GM18499 (cell line): ENCODE results near the gene RTN4RL2.

ENCODE experiments used
- ATAC-seq: cut with Tn5 transposase; IDR thresholded peaks from one replicate; pipeline ENCODE4 v1.9.1; 2021; ENCODE audit warnings: moderate number of reproducible peaks; ENCODE audit not compliant: insufficient read depth, unreplicated experiment

Gene RTN4RL2

DNA sequence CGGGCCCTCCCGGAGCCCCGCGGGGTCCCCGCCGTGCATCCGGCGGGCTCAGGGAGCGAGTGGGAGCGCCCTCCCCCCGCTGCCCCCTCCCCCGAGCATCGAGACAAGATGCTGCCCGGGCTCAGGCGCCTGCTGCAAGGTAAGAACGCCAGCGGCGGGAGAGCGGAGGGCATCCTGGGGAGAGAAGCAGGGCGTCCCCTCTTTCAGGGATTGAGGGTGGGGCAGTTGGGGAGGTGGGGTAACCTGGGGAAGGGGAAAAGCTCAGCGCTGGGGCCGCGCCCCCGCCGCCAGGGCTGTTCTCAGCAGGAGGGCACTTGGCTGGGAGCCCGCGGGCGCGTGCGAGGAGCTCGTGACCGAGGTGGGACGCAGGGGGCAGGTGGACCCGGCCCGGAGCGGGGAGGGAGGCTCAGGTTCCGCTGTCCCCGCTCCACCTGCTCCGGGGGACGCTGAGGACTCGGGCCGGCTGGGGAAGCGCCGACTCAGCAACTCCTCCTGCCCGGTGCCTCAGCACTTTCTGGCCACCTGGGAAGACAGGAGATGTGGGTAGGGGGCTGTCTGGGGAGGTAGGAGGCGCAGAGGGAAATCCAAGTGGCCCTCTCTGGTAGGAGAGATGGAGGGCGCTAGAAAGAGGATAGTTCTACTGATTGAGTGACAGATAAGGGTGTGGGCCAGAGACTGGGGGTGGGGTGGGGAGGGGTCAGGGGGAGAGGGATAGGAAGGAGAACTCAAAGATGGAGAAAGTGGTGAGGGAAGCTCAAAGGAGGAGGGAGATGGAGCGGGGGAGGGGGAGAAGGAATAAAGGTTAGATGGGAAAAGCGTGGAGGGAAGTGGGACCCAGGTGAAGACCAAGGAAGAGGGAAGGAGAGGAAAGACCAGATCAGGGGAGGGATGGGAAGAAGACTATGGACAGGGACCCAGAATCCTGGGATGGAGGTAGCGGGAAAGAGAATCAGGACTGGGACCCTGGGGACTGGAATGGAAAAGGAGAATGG is 726 bp downstream of the RTN4RL2 start:
- ATAC-seq, result no peak

DNA sequence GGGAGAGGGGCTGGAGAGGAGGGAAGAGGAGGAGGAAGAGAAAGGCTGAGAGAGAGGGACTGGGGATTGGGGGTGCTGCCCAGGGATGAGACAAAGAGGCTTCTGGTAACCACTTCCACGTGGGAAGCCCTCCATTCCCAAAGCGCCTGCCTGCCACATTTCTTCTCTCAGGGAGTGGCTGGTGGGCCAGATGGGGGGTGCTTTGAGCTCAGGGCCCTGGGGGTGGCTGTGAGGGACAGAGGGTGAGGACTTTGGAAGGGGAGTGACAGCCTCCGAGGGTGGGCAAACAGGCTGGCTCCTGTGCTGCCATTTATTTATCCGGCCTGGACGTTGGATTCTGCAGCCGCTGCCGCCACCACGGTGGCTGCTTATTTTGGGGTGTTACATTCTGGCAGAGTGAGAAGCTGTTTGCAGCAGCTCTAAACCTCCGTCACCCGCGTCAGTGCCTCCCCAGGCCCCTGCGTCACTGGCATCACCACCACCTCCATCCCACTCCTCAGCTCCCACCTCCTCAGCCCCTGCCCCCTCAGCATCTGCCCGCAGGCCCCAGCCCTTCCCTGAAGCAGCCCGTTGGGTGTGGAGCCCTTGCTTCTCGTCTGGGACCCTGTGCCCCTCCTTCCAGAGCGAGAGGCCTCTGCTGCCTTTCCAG is 1.6 kb downstream of the RTN4RL2 start:
- ATAC-seq, result no peak

DNA sequence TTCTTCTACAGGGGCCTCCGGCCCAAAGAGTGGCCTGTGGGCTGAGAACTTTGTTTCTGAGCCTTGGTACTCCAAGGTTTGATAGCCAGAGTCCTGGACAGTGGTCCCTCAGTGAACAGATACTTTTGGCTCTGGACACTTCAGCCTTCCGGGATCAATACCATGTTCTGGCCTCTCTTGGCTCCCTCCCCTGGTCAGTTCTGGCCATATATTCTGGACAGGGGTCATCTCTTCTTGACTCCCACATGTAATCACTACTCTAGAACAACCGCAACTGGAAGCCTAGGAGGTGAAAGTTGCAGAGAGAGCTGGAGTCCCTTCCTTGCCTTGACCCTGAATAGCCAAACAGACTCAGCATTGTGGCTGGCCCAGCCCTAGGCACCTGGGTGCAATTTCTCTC is 2.3 kb downstream of the RTN4RL2 start:
- no peak for ATAC-seq

DNA sequence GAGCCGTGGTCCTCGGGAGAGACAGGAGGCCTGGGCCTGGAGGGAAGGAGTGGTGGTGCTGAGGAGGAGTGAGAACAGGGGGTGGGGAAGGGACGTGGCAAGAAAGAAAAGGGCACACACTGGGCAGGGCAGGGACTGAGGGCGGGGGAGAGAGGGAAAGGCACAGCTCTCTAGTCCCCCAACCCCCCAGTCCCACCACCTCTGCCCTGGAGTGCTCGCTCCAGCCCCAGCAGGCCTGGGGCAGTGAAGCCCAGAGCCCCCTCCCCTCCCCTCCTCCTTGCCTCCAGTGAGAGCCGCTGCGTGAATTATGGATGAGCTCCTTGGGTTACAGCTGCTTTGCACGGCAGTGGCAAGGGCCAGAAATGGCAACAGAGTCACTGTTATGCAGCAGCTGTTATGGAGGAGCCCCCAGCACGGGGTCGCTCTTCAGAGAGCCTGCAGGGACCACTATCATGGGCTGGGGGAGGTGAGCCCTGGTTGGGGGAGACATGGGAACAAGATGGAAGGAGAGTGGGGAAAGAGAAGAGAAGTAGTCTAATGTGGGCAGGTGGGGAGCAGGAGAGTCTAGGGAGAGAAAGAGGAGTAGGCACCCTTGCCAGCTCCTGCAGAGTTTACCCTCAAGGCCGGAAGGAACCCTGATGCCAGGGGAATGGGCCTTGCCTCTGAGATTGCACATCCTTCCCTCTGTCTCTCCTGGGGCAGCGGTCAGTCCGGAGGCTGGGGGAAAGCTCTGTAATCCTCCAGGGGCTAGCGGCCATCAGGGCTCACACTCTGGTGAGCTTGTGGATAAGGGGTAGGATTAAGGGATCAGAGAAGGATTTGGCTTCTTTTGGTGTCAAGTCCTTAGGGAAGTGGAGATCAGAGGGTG is 3.6 kb downstream of the RTN4RL2 start:
- no peak for ATAC-seq

DNA sequence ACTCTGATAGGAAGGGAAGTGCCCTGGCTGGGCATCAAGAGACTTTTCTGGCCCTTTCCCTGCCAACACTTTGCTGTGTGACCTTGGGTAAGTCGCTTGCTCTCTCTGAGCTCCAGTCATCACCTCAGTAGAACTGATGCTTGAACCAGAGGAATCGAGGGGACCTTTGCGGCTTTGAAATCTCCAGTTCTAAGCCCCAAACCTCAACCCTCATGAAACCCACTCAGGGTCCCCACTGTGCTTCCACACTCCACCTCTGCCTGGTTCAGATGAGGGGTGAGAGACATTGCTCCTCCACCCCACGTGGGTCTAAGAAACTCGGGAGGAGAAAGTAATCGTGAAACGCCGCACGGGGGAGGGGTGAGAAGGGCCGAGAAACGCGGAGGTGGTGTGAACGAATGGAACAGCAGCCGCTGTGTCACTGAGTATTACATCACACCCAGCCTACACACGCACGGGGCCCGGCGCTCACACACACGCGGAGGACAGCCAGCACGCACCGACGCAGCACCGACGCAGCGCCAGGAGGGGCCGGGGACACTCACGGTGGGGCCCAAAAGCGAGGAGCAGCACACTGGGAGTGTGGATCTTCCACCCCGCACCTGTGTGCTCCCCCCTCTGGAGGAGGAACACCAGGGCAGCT is 4.3 kb downstream of the RTN4RL2 start:
- no peak for ATAC-seq

DNA sequence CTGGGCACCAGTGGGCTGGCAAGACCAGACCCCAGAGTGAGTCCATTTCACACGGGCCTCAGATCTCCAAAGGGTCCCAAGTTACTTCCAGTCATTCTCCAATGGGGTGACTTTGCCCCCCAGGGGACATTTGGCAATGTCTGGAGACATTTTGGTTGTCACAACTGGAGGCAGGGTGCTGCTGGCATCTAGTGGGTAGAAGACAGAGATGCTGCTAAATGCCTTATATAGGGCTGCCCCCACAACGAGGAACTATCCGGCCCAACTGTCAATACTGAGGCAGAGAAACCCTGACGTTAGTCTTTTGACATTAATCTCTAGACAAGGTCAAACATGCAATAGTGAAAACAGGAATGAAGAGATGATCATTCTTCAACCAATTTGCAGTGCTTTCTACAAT is 6.4 kb downstream of the RTN4RL2 start:
- ATAC-seq, result no peak

DNA sequence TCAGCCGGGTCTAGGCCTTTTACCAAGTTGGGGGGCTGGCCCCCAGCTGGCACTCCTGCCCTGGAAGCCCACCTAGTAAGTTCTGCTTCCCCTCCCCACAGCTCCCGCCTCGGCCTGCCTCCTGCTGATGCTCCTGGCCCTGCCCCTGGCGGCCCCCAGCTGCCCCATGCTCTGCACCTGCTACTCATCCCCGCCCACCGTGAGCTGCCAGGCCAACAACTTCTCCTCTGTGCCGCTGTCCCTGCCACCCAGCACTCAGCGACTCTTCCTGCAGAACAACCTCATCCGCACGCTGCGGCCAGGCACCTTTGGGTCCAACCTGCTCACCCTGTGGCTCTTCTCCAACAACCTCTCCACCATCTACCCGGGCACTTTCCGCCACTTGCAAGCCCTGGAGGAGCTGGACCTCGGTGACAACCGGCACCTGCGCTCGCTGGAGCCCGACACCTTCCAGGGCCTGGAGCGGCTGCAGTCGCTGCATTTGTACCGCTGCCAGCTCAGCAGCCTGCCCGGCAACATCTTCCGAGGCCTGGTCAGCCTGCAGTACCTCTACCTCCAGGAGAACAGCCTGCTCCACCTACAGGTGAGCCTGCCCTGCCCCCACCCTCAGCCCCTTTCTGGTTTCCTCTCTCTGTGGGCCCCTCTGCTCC is 7.3 kb downstream of the RTN4RL2 start:
- no peak for ATAC-seq

DNA sequence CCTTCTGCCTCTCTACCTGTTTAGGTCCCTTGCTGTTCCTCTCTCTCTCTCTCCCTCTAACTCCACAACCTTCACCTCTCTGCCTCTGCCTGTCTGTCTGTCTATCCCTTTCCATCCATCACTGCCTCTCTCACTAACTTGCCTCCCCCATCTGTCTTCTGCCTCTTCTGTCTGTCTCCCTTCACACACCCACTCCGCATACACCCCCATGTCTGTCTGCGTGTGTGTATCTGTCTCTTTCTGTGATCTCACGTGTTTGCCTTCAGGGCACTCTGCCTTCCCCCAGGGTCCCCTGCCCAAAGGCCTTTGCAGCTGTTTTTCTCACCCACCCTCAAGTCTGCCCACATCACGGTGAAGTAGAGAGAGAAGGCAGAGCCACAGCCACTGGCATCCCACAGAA is 7.9 kb downstream of the RTN4RL2 start:
- ATAC-seq, result no peak

DNA sequence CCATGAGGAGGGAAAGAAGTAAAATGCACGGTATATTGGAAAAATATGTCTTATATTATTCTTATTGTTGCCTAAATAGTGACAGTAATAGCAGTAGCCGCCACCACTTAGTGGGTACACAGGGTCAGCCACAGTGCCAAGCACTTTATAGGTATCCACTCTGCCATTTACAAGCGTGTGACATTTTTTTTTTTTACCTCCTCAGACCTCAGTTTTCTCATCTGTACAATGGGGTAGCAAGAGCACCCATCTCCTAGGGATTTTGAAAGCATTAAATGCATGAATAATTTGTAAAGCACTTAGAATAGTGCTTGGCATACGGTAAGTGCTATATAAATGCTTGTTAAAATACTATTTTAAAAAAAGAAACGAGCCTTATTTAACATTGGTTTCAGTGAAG is 8.9 kb downstream of the RTN4RL2 start:
- ATAC-seq, result no peak

DNA sequence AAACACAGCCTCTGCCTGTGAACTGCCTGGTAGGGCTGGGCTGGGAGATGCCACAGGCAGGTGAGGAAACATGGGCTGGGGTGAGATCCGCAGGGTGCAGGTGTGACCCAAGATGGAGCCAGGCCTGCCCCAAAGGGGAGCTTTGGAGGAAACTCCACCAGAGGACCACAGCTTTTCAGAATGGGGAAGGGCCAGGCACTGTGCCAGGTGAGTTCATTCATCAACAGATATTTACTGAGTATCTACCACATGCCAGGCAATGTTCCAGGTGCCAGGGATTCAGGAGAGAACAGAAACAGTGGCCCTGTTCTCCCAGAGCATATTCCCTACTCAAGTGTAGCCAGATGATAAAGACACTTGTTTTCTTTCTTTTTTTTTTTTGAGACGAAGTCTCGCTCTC is 11.2 kb downstream of the RTN4RL2 start:
- no peak for ATAC-seq

DNA sequence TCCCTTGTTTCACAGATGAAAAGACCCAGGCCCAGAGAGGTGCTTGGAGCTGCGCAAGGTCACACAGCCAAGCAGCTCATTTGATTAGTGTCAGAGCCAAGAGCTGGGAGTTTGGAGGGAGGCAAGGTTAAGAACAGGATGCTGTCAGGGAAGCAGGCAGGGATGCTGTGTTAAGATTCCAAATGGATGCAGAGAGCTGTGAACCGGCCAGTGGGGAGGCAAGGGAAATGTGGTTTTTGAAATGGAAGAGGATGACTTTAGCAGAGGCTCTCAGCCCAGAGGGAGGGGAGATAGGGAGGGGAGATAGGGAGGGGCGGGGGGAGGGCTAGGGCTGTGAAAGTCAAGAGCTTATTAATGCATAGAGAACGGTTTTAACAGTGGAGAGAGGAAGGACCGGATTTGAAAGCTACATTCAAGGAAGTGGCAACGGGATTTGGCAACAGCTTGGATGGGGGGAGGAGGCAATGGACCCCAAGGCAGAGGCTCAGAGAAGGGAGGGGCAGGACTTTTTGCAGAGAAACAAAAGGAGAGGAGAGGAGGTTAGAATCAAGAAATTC is 13.0 kb downstream of the RTN4RL2 start:
- no peak for ATAC-seq

DNA sequence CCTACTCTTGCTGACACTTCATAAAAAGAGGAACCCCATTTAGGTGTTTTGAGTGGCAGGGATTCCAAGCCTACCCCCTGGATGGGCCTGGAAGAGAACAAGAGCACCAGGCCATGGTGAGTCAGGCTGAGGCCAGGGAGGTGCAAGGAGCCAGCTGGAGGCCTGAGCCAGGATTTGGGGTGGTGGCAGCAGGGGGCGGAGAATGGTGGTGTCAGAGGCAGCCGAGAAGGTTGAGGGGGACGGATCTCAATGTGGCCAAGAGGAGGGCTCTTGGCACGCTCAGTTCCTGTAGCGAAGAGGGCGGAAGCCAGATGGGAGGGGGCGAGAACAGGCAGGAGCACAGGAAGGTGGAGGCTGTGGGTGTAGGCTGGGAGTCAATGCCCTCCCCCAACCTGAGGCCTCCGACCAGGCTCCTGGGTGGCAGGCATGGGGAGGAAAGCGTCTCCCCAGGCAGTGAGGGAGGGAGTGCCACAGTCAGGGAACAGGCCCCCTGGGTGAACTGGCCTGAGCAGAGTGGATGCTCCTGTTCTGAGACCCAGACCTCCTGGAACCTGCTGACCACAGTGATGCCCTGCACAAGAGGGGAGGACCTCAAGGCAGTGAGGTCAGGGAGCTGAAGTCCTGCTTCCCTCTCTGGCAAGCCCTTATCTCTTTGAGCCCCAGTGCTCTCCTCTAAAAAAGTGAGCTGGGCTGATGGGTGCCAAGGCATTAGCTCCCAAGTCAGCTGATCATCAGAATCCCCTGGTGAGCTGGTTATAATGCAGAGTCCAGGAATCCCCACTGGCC is 13.9 kb downstream of the RTN4RL2 start:
- ATAC-seq, result no peak

DNA sequence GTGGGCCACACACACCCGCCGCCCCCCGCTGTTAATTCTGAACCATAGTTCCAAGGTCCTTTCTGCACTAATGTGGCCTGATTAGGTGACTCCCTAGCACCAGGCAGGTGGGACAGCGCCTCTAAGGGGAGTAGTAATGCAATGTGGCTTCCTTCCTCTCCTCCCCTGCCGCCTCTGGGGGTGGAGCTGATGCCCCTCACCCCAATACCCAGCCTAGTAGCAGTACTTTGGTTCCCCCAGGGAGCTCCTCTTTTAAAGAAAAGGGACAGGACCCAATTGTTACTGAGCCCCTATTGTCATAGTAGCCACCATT is 14.4 kb downstream of the RTN4RL2 start:
- ATAC-seq, result no peak

DNA sequence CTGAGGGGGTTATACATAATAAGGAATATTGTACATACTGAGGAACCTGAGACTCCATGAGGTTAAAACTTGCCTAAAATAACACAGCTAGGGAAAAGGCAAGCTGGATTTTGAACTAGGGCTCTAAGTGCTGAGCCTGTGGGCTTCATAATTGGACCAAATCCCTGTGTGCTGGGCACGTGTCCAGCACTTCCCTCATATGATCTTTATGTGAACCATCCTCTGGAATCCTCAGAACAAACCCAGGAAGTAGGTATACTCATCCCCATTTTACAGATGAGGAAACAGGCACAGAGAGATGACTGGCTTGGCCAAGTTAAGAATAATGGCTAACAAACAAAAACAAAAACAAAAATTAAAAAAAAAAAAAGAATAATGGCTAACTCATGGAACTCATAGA is 14.9 kb downstream of the RTN4RL2 start:
- ATAC-seq, result no peak

DNA sequence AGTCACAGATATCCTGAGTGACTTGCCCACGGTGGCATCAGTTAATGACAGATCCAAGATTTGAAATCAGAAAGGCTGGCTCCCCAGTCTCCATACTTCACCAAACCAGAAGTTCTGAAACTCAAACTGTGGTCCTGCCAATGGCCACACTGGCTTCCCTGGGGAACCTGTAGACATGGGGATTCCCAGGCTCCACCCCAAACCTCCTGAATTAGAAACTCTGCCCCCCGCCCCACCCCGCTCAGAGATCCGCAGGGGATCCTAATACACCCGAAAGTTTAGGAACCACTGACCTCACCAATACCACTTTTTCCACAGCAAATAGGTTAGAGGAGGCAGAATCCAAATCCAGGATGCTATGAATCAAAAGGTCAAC is 15.3 kb downstream of the RTN4RL2 start:
- no peak for ATAC-seq

DNA sequence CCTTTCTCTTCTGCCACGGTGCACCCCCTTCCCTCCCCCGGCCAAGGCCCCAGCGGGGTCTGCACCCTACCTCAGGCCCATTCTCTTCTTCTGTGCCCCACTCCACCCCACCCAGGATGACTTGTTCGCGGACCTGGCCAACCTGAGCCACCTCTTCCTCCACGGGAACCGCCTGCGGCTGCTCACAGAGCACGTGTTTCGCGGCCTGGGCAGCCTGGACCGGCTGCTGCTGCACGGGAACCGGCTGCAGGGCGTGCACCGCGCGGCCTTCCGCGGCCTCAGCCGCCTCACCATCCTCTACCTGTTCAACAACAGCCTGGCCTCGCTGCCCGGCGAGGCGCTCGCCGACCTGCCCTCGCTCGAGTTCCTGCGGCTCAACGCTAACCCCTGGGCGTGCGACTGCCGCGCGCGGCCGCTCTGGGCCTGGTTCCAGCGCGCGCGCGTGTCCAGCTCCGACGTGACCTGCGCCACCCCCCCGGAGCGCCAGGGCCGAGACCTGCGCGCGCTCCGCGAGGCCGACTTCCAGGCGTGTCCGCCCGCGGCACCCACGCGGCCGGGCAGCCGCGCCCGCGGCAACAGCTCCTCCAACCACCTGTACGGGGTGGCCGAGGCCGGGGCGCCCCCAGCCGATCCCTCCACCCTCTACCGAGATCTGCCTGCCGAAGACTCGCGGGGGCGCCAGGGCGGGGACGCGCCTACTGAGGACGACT is 15.9 kb downstream of the RTN4RL2 start:
- no peak for ATAC-seq

DNA sequence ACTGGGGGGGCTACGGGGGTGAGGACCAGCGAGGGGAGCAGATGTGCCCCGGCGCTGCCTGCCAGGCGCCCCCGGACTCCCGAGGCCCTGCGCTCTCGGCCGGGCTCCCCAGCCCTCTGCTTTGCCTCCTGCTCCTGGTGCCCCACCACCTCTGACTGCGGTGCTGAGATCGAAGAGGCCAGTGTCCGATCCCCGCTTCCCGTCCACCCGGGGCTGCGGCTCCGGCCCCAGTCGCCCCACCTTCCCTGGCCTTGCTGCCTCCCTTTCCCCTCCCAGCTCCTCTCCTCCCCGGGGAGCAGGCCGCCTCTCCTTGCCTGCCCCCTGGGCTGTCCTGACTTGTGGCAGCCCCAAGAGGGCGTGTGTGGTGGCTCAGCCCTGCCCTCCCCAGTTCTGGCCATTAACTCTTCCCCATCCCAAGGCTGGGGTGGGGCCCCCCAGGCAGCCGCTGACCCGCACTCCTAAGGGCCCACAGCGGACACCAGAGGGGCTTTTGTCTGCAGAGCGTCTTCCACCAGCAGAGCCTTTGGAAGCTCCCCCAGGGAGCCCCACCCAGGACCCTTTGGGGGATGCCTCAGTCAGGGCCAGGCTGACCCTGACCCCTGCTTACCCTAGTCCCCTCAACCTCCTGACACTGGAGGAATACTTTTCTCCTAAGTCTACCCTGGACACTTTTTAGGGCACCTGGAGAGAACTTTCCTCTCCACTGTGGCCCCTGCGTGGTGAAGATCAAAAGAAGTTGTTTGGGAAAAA is 16.6 kb downstream of the RTN4RL2 start:
- no peak for ATAC-seq
